IMR-90 (cell line): ENCODE measurements around the gene AKAP1. TPM values are rescaled to one million over a fixed set of nuclear protein-coding genes. Genes with fewer than 3 reads are reported as not detected.

Source experiments
- ATAC-seq: fragments of 200-7000 bp; cut with Tn5 transposase; 2 replicates; pipeline ENCODE4 v1.9.1; 2020; ENCODE audit warnings: low read depth, mild to moderate bottlenecking, moderate library complexity
- BruUV-seq: library from RNA; stranded (reverse); fragments of 400-500 nt; replicated peaks from 2 replicates; lab custom pipeline; 2021; lab: Mats Ljungman, UMichigan
- CTCF ChIA-PET: fragments of 300-600 bp; formaldehyde crosslinking; extraction: SDS; loops from one replicate; lab custom pipeline; 2021; ENCODE audit warnings: antibody characterized with exemption; lab: Yijun Ruan, JAX
- POLR2A ChIA-PET: fragments of 300-600 bp; sonication (Branson Sonifier 250); formaldehyde crosslinking; loops from one replicate; lab custom pipeline; 2022; ENCODE audit warnings: antibody characterized with exemption; ENCODE audit not compliant: unreplicated experiment; lab: Charles Lee
- DNase-seq: peaks from one replicate; pipeline ENCODE4 v3.0.0; 2013
- H2AFZ ChIP-seq: replicated peaks from 2 replicates; pipeline ENCODE3; 2013; ENCODE audit warnings: low read length, mild to moderate bottlenecking; ENCODE audit not compliant: poor library complexity
- H2AK5ac ChIP-seq: 2 replicates; pipeline ENCODE4 v1.6.1; 2013; ENCODE audit warnings: low read depth, low read length, inconsistent platforms
- H2AK9ac ChIP-seq: replicated peaks from 2 replicates; pipeline ENCODE3; 2013; ENCODE audit warnings: mild to moderate bottlenecking, low read depth, low read length, moderate library complexity; ENCODE audit not compliant: poor library complexity
- H2BK120ac ChIP-seq: 2 replicates; pipeline ENCODE4 v1.6.1; 2013; ENCODE audit warnings: low read depth, low read length, inconsistent platforms
- H2BK15ac ChIP-seq: 3 replicates; pipeline ENCODE4 v1.6.1; 2013; ENCODE audit warnings: low read depth, low read length, inconsistent platforms
- H2BK20ac ChIP-seq: 2 replicates; pipeline ENCODE4 v1.6.1; 2013; ENCODE audit warnings: low read depth, mild to moderate bottlenecking, inconsistent platforms, low read length, moderate library complexity
- H2BK5ac ChIP-seq: 2 replicates; pipeline ENCODE4 v1.6.1; 2013; ENCODE audit warnings: mild to moderate bottlenecking, low read depth, low read length, inconsistent platforms; ENCODE audit not compliant: poor library complexity, severe bottlenecking
- H3K14ac ChIP-seq: replicated peaks from 2 replicates; pipeline ENCODE4 v1.6.1; 2013; ENCODE audit warnings: low read depth, low read length, inconsistent platforms
- H3K18ac ChIP-seq: 2 replicates; pipeline ENCODE4 v1.6.1; 2013; ENCODE audit warnings: low read depth, low read length, control low read depth
- H3K23ac ChIP-seq: 2 replicates; pipeline ENCODE4 v1.6.1; 2013; ENCODE audit warnings: low read depth, low read length, inconsistent platforms
- H3K27ac ChIP-seq: 2 replicates; pipeline ENCODE4 v1.5.1; 2013; ENCODE audit warnings: mild to moderate bottlenecking, control low read depth, low read length; ENCODE audit not compliant: insufficient read depth
- H3K27me3 ChIP-seq: 2 replicates; pipeline ENCODE4 v1.6.1; 2013; ENCODE audit warnings: low read length; ENCODE audit not compliant: control insufficient read depth, insufficient read depth
- H3K36me3 ChIP-seq: 2 replicates; pipeline ENCODE4 v1.6.1; 2013; ENCODE audit warnings: low read length, mixed read lengths; ENCODE audit not compliant: control insufficient read depth, insufficient read depth
- H3K4ac ChIP-seq: 2 replicates; pipeline ENCODE4 v1.6.1; 2013; ENCODE audit warnings: low read depth, low read length, inconsistent platforms
- H3K4me1 ChIP-seq: 2 replicates; pipeline ENCODE4 v1.6.1; 2013; ENCODE audit warnings: low read length, mixed read lengths; ENCODE audit not compliant: control insufficient read depth, insufficient read depth
- H3K4me2 ChIP-seq: 2 replicates; pipeline ENCODE4 v1.6.1; 2013; ENCODE audit warnings: low read depth, mild to moderate bottlenecking, control low read depth, low read length, moderate library complexity
- H3K4me3 ChIP-seq: 2 replicates; pipeline ENCODE4 v1.5.1; 2013; ENCODE audit warnings: low read depth, mild to moderate bottlenecking, control low read depth, low read length, moderate library complexity; ENCODE audit not compliant: insufficient read depth
- H3K56ac ChIP-seq: 2 replicates; pipeline ENCODE4 v1.6.1; 2013; ENCODE audit warnings: low read length, inconsistent platforms; ENCODE audit not compliant: insufficient read depth; ENCODE audit errors: extremely low read depth
- H3K79me1 ChIP-seq, 2 experiments: 2 replicates each; pipeline ENCODE4 v1.6.1; 2013; ENCODE audit warnings: low read length in 2 of 2, inconsistent platforms in 1 of 2, low read depth in 1 of 2
- H3K9ac ChIP-seq: 2 replicates; pipeline ENCODE4 v1.6.1; 2013; ENCODE audit warnings: low read depth, low read length, control low read depth
- H3K9me1 ChIP-seq: 2 replicates; pipeline ENCODE4 v1.6.1; 2013; ENCODE audit warnings: low read length, inconsistent platforms; ENCODE audit not compliant: insufficient read depth
- H3K9me3 ChIP-seq: 2 replicates; pipeline ENCODE4 v1.6.1; 2013; ENCODE audit warnings: low read length; ENCODE audit not compliant: control insufficient read depth, insufficient read depth
- H4K20me1 ChIP-seq: 2 replicates; pipeline ENCODE4 v1.6.1; 2013; ENCODE audit warnings: low read length, inconsistent platforms; ENCODE audit not compliant: insufficient read depth
- H4K5ac ChIP-seq: 2 replicates; pipeline ENCODE4 v1.6.1; 2013; ENCODE audit warnings: mild to moderate bottlenecking, low read depth, low read length, control low read depth
- H4K8ac ChIP-seq, 2 experiments: 2 replicates each; pipeline ENCODE4 v1.6.1; 2013; ENCODE audit warnings: low read depth in 2 of 2, low read length in 2 of 2, control low read depth in 1 of 2, inconsistent platforms in 1 of 2
- H4K91ac ChIP-seq: 2 replicates; pipeline ENCODE4 v1.6.1; 2013; ENCODE audit warnings: low read depth, low read length, inconsistent platforms; ENCODE audit not compliant: insufficient read depth
- BHLHE40 ChIP-seq: fragments of 150-350 bp; IDR thresholded peaks from 2 replicates; pipeline ENCODE4 v1.6.1; 2016; ENCODE audit warnings: mild to moderate bottlenecking, low read depth, low read length
- CEBPB ChIP-seq: IDR thresholded peaks from 2 replicates; pipeline ENCODE4 v1.6.1; 2012; ENCODE audit warnings: low read depth, low read length, improper control_type of control experiment
- CHD1 ChIP-seq: IDR thresholded peaks from 2 replicates; pipeline ENCODE4 v1.6.1; 2012; ENCODE audit warnings: low read depth, low read length, improper control_type of control experiment
- CTCF ChIP-seq: conservative IDR thresholded peaks from 2 replicates; pipeline ENCODE4 v1.5.1; 2012; ENCODE audit warnings: mild to moderate bottlenecking, low read depth, low read length, improper control_type of control experiment
- ELK1 ChIP-seq: fragments of 150-350 bp; IDR thresholded peaks from 2 replicates; pipeline ENCODE4 v1.6.1; 2016; ENCODE audit warnings: low read depth, mild to moderate bottlenecking, low read length, moderate library complexity, borderline replicate concordance
- FOS ChIP-seq: fragments of 150-350 bp; IDR thresholded peaks from 2 replicates; pipeline ENCODE4 v1.6.1; 2016; ENCODE audit warnings: low read depth, low read length
- MAFK ChIP-seq: IDR thresholded peaks from 2 replicates; pipeline ENCODE4 v1.6.1; 2012; ENCODE audit warnings: low read depth, low read length, improper control_type of control experiment
- MAZ ChIP-seq: IDR thresholded peaks from 2 replicates; pipeline ENCODE4 v1.6.1; 2012; ENCODE audit warnings: low read depth, mild to moderate bottlenecking, low read length, improper control_type of control experiment, moderate library complexity, borderline replicate concordance
- MXI1 ChIP-seq: IDR thresholded peaks from 2 replicates; pipeline ENCODE4 v1.6.1; 2012; ENCODE audit warnings: low read depth, mild to moderate bottlenecking, low read length, moderate library complexity, borderline replicate concordance
- NFE2L2 ChIP-seq: fragments of 150-350 bp; IDR thresholded peaks from 2 replicates; pipeline ENCODE4 v1.6.1; 2016; ENCODE audit warnings: low read depth, mild to moderate bottlenecking, low read length
- RAD21 ChIP-seq: IDR thresholded peaks from 2 replicates; pipeline ENCODE4 v1.6.1; 2012; ENCODE audit warnings: low read length, improper control_type of control experiment
- RCOR1 ChIP-seq: IDR thresholded peaks from 2 replicates; pipeline ENCODE4 v1.6.1; 2012; ENCODE audit warnings: mild to moderate bottlenecking, low read length, improper control_type of control experiment; ENCODE audit not compliant: insufficient replicate concordance
- RFX5 ChIP-seq: IDR thresholded peaks from 2 replicates; pipeline ENCODE4 v1.8.0; 2012; ENCODE audit warnings: low read depth, mild to moderate bottlenecking, low read length, moderate library complexity
- SMC3 ChIP-seq: fragments of 150-350 bp; IDR thresholded peaks from 2 replicates; pipeline ENCODE4 v1.6.1; 2016; ENCODE audit warnings: low read depth, mild to moderate bottlenecking, antibody characterized with exemption, low read length, moderate library complexity
- WGBS, 2 experiments: methylation state at CpG; one replicate each; pipeline versions ENCODE4 v1.1.5 to v1.1.7; 2013; ENCODE audit warnings: missing lambda C conversion rate in 2 of 2; ENCODE audit not compliant: insufficient read length in 1 of 2; ENCODE audit errors: extremely low coverage in 2 of 2; 5-methylcytosine and 5-hydroxymethylcytosine counted together
- dilution Hi-C: fragments of 300-500 bp; cut with HindIII; formaldehyde crosslinking; loops from one replicate; pipeline ENCODE4 v1.14.3; 2018; ENCODE audit warnings: low sequenced_read_pairs; ENCODE audit not compliant: unreplicated experiment
- in situ Hi-C: fragments of 300-500 bp; cut with MboI; formaldehyde crosslinking; loops from 3 replicates; pipeline ENCODE4 v1.14.3; 2019; ENCODE audit warnings: low sequenced_read_pairs, inconsistent platforms, mixed read lengths
- intact Hi-C: fragments of 100-400 bp; cut with micrococcal nuclease; formaldehyde crosslinking; loops from 2 replicates; pipeline ENCODE4 v1.10.0; 2022
- polyA plus RNA-seq, 3 experiments: library from polyadenylated mRNA; depleted of rRNA; stranded (reverse); fragments of >200 nt; gene quantifications; 2 replicates each; pipeline ENCODE4 v1.2.3, GENCODE V29; 2012; ENCODE audit warnings: low replicate concordance in 1 of 3
- total RNA-seq: library from RNA; depleted of rRNA; stranded (reverse); fragments of >200 nt; gene quantifications from 2 replicates; pipeline ENCODE4 v1.2.3, GENCODE V29; 2012

The AKAP1 gene
- total and polyA plus RNA-seq, 2 of the 4 experiments (the other 2 are of a cell fraction) = 10.2 to 17.4 TPM

- H3K4me2 ChIP-seq = no peak overlapping the region
- H3K9me1 ChIP-seq = no peaks in the 10 kb centered on the region
- no peak overlapping the region for H4K8ac ChIP-seq
- dilution Hi-C loops = no loop called here
- in situ Hi-C loops = no loop called here
- H2AFZ ChIP-seq = no peak overlapping the region
- H3K9me3 ChIP-seq = no peaks in the 10 kb centered on the region
- no CpG with 5 or more reads among the region's 5 CpGs for WGBS, 2 experiments
- no peak overlapping the region for H3K4me3 ChIP-seq
- no peak overlapping the region for H3K14ac ChIP-seq
- H3K23ac ChIP-seq = no peak overlapping the region
- no peak overlapping the region for H3K4ac ChIP-seq
- H3K27ac ChIP-seq = no peak overlapping the region
- no peak overlapping the region for H3K18ac ChIP-seq
- no peak overlapping the region for H2BK5ac ChIP-seq
- H3K79me1 ChIP-seq = no peaks in the 10 kb centered on the region
- H2BK15ac ChIP-seq = no peak overlapping the region
- H4K20me1 ChIP-seq = no peaks in the 10 kb centered on the region
- H2BK20ac ChIP-seq = no peak overlapping the region
- ChIA-PET POLR2A (no interaction called here), CTCF (interaction anchor here (0.7 kb wide), 1 partner anchor 249 kb away, joined by 3 read pairs; no protein-coding TSS in a partner anchor)
- no peak overlapping the region for H2AK5ac ChIP-seq
- no TSS peak for BruUV-seq
- H3K36me3 ChIP-seq = no peaks in the 10 kb centered on the region
- no peak overlapping the region for H2AK9ac ChIP-seq
- H4K5ac ChIP-seq = no peak overlapping the region
- H2BK120ac ChIP-seq = no peak overlapping the region
- H3K27me3 ChIP-seq = peaks cover 7% of the 10 kb centered on the region
- intact Hi-C loops = no loop called here
- no peak for DNase-seq
- H3K9ac ChIP-seq = no peak overlapping the region
- no peak overlapping the region for H3K56ac ChIP-seq
- H4K91ac ChIP-seq = no peak overlapping the region
- no peak for ATAC-seq
- H3K4me1 ChIP-seq = no peaks in the 10 kb centered on the region
- TF ChIP-seq SMC3 (no peak), MXI1 (no peak), RAD21 (no peak), CHD1 (no peak), NFE2L2 (no peak), MAZ (no peak), BHLHE40 (no peak), FOS (no peak), RFX5 (no peak), RCOR1 (no peak), ELK1 (no peak), MAFK (no peak), CEBPB (no peak), CTCF (no peak)
Measured at GRCh38 chr17:57071991-57072944, 12.8 kb upstream of the AKAP1 start.
